HepG2 (cell line): Measurements from ENCODE around the gene SLC5A3. TPM values are rescaled to one million over a fixed set of nuclear protein-coding genes. Genes with fewer than 3 reads are reported as not detected.

ENCODE experiments used
- ASH2L ChIP-seq: fragments of 300-600, 200-600 bp; sonication (generic); IDR thresholded peaks from 2 replicates; pipeline ENCODE4 v1.7.0; 2017; ENCODE audit warnings: low read depth, mild to moderate bottlenecking, moderate library complexity, mixed read lengths, low read length; ENCODE audit not compliant: insufficient read length
- HIVEP1 ChIP-seq: sonication (generic); formaldehyde crosslinking; IDR thresholded peaks from 2 replicates; pipeline ENCODE4 v1.4.0; 2020; ENCODE audit warnings: mild to moderate bottlenecking, missing genetic modification reagents
- MBNL3 ChIP-seq: fragments of 250-450 bp; sonication (Bioruptor Pico); conservative IDR thresholded peaks from 2 replicates; pipeline ENCODE4 v1.8.0; 2022; ENCODE audit warnings: mild to moderate bottlenecking, inconsistent platforms
- YY1 ChIP-seq: IDR thresholded peaks from 2 replicates; pipeline ENCODE4 v1.6.1; 2011; ENCODE audit warnings: low read length, low read depth, moderate library complexity, mild to moderate bottlenecking; ENCODE audit not compliant: insufficient read depth, insufficient replicate concordance
- ZBTB20 ChIP-seq: sonication (generic); formaldehyde crosslinking; IDR thresholded peaks from 2 replicates; pipeline ENCODE4 v1.8.1; 2023; ENCODE audit warnings: missing genetic modification reagents, low read depth, mild to moderate bottlenecking, borderline replicate concordance
- ZFP41 ChIP-seq: sonication (generic); formaldehyde crosslinking; IDR thresholded peaks from 2 replicates; pipeline ENCODE4 v1.4.0; 2020; ENCODE audit warnings: mild to moderate bottlenecking, missing genetic modification reagents, borderline replicate concordance
- ZNF446 ChIP-seq: sonication (generic); formaldehyde crosslinking; IDR thresholded peaks from 2 replicates; pipeline ENCODE4 v1.5.0; 2020; ENCODE audit warnings: mild to moderate bottlenecking, missing genetic modification reagents
- polyA plus RNA-seq, 8 experiments: library from polyadenylated mRNA; depleted of rRNA in 3 of 8; stranded (reverse) in 7 of 8; unstranded in 1 of 8; fragments of >200 nt; fragmentation: Illumina TruSeq in 4 of 8; extraction: Trizol in 4 of 8; gene quantifications; 2 replicates each; pipeline versions ENCODE4 v1.2.1 to v1.2.3, GENCODE V29; 2011 to 2016; ENCODE audit warnings: low read depth in 4 of 8, missing spikeins in 1 of 8, mixed read lengths in 1 of 8; ENCODE audit not compliant: insufficient read depth in 1 of 8
- total RNA-seq, 5 experiments: library from RNA; depleted of rRNA; stranded (reverse); fragments of >200 nt; fragmentation: Illumina TruSeq; extraction: Trizol; gene quantifications; 2 replicates each; pipeline ENCODE4 v1.2.3, GENCODE V29; 2016; ENCODE audit warnings: low read depth in 1 of 5
- TF ChIP-seq, protein P1 (sequence below): sonication (generic); formaldehyde crosslinking; IDR thresholded peaks from 2 replicates; pipeline ENCODE4 v1.4.0; 2020; ENCODE audit warnings: mild to moderate bottlenecking, missing genetic modification reagents
- TF ChIP-seq, protein P2 (sequence below): sonication (generic); formaldehyde crosslinking; IDR thresholded peaks from 2 replicates; pipeline ENCODE4 v1.9.0; 2021; ENCODE audit warnings: missing genetic modification reagents, borderline replicate concordance
- TF ChIP-seq, protein P3 (sequence below), 2 experiments: fragments of 450-650 bp in 1 of 2; sonication (generic) in 1 of 2; formaldehyde crosslinking in 1 of 2; IDR thresholded peaks; 2 replicates each; pipeline versions ENCODE4 v1.6.1 to v1.8.0; 2016 to 2022; ENCODE audit warnings: antibody characterized with exemption in 1 of 2, mild to moderate bottlenecking in 1 of 2, missing genetic modification reagents in 1 of 2

The SLC5A3 gene
- total and polyA plus RNA-seq, 2 of the 13 experiments (the other 11 are each of a cell fraction or from before 2014, with no cell fraction given): 5.6 to 11.2 TPM

DNA sequence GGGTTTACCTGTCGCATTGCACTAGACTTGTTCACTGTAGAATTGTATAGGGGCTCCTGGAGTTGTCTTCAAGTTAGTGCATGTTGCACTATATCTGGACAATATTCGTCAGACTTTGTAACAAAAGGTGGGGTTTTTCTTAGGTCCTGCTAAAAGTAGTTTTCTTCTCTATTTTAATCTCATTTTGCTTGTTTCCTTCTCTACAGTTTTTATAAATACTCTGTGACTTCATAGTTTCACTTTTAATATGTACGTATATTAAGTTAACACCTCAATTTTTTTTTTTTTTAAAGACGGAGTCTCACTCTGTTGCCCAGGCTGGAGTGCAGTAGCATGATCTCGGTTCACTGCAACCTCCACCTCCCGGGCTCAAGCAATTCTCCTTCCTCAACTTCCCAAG lies 26.5 kb upstream of the SLC5A3 start (continued):
- TF ChIP-seq, protein P1, sequence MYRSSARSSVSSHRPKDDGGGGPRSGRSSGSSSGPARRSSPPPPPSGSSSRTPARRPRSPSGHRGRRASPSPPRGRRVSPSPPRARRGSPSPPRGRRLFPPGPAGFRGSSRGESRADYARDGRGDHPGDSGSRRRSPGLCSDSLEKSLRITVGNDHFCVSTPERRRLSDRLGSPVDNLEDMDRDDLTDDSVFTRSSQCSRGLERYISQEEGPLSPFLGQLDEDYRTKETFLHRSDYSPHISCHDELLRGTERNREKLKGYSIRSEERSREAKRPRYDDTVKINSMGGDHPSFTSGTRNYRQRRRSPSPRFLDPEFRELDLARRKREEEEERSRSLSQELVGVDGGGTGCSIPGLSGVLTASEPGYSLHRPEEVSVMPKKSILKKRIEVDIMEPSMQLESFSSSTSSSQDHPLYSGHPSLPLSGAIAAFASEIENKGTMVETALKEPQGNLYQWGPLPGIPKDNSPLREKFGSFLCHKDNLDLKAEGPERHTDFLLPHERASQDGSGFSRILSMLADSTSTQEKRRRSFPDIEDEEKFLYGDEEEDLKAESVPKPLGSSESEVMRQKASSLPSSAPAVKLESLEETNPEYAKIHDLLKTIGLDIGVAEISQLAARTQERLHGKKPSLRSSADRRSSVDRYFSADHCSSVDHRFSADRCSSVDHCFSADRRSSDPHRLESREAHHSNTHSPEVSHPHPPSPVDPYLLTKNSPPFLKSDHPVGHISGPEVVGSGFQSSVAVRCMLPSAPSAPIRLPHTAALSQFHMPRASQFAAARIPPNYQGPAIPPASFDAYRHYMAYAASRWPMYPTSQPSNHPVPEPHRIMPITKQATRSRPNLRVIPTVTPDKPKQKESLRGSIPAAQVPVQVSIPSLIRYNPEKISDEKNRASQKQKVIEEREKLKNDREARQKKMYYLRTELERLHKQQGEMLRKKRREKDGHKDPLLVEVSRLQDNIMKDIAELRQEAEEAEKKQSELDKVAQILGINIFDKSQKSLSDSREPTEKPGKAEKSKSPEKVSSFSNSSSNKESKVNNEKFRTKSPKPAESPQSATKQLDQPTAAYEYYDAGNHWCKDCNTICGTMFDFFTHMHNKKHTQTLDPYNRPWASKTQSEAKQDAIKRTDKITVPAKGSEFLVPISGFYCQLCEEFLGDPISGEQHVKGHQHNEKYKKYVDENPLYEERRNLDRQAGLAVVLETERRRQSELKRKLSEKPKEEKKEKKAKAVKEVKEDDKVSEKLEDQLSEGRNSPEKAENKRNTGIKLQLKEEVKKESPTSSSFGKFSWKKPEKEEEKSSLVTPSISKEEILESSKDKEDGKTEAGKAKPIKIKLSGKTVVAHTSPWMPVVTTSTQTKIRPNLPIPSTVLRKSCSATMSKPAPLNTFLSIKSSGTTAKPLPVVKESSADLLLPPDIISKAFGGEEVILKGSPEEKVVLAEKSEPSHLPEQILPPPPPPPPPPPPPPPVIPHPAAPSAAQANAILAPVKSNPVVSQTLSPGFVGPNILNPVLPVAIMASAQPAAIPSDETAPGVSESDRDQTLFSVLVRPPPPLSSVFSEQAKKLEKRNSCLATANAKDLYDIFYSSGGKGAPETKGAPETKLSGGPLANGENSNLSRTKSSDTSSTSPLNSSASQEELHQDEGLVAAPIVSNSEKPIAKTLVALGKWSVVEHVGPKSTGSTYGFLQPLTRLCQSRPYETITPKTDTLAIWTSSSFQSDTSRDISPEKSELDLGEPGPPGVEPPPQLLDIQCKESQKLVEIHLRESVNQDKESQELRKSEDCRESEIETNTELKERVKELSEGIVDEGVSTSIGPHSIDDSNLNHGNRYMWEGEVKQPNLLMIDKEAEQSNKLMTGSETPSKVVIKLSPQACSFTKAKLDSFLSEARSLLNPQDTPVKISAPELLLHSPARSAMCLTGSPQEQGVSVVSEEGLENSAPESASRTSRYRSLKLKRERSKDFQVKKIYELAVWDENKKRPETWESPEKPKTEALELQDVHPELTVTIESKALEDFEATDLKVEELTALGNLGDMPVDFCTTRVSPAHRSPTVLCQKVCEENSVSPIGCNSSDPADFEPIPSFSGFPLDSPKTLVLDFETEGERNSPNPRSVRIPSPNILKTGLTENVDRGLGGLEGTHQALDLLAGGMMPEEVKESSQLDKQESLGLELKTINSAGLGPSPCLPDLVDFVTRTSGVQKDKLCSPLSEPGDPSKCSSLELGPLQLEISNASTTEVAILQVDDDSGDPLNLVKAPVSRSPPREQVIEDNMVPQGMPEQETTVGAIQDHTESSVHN (CRISPR knock-in tag): no peak
- TF ChIP-seq, protein P2, sequence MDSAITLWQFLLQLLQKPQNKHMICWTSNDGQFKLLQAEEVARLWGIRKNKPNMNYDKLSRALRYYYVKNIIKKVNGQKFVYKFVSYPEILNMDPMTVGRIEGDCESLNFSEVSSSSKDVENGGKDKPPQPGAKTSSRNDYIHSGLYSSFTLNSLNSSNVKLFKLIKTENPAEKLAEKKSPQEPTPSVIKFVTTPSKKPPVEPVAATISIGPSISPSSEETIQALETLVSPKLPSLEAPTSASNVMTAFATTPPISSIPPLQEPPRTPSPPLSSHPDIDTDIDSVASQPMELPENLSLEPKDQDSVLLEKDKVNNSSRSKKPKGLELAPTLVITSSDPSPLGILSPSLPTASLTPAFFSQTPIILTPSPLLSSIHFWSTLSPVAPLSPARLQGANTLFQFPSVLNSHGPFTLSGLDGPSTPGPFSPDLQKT (CRISPR knock-in tag): no peak
- TF ChIP-seq, protein P3, sequence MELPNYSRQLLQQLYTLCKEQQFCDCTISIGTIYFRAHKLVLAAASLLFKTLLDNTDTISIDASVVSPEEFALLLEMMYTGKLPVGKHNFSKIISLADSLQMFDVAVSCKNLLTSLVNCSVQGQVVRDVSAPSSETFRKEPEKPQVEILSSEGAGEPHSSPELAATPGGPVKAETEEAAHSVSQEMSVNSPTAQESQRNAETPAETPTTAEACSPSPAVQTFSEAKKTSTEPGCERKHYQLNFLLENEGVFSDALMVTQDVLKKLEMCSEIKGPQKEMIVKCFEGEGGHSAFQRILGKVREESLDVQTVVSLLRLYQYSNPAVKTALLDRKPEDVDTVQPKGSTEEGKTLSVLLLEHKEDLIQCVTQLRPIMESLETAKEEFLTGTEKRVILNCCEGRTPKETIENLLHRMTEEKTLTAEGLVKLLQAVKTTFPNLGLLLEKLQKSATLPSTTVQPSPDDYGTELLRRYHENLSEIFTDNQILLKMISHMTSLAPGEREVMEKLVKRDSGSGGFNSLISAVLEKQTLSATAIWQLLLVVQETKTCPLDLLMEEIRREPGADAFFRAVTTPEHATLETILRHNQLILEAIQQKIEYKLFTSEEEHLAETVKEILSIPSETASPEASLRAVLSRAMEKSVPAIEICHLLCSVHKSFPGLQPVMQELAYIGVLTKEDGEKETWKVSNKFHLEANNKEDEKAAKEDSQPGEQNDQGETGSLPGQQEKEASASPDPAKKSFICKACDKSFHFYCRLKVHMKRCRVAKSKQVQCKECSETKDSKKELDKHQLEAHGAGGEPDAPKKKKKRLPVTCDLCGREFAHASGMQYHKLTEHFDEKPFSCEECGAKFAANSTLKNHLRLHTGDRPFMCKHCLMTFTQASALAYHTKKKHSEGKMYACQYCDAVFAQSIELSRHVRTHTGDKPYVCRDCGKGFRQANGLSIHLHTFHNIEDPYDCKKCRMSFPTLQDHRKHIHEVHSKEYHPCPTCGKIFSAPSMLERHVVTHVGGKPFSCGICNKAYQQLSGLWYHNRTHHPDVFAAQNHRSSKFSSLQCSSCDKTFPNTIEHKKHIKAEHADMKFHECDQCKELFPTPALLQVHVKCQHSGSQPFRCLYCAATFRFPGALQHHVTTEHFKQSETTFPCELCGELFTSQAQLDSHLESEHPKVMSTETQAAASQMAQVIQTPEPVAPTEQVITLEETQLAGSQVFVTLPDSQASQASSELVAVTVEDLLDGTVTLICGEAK (IDR thresholded peaks at IDR 0.05): no peak
- TF ChIP-seq, protein P3 (CRISPR knock-in tag; IDR thresholded peaks at IDR 0.05): no peak
- TF ChIP-seq ZNF446 (CRISPR knock-in tag): no peak
- no peak for TF ChIP-seq YY1
- TF ChIP-seq HIVEP1: no peak
- no peak for TF ChIP-seq ZFP41 (CRISPR knock-in tag)
- TF ChIP-seq ASH2L: no peak
- TF ChIP-seq ZBTB20 (CRISPR knock-in tag): no peak
- TF ChIP-seq MBNL3: no peak
